ENCODE data around the gene NSG2.

Gene NSG2

DNA sequence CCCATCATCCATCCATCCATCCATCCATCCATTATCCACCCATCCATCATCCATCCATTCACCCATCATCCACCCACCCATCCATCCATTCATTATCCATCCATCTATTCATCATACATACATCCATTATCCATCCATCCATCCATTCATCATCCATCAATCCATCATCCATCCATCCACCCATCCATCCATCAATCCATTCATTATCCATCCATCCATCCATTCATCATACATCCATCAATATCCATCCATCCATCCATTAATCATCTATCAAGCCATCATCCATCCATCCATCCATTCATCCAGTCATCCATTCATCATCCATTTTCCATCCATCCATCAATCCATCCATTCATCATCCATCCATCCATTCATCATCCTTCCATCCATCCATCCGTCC, 89.0 kb downstream of the NSG2 start:
- H3K4me3 ChIP-seq (ENCODE audit: low read length): no peak overlapping the region
- no peaks in the 10 kb centered on the region for H3K27me3 ChIP-seq (replicated peaks; ENCODE audit: insufficient read depth, low read length)
- no peak overlapping the region for H3K27ac ChIP-seq (ENCODE audit: low read length)
- no peak overlapping the region for H3K4me2 ChIP-seq (ENCODE audit: low read depth, low read length)
- no peak overlapping the region for H2AFZ ChIP-seq (ENCODE audit: low read length)
- no peaks in the 10 kb centered on the region for H3K79me2 ChIP-seq (ENCODE audit: low read length)
- no peaks in the 10 kb centered on the region for H3K36me3 ChIP-seq (replicated peaks; ENCODE audit: insufficient read depth, low read length)
- no peak overlapping the region for H3K9ac ChIP-seq (ENCODE audit: low read length)
- no peaks in the 10 kb centered on the region for H3F3A ChIP-seq (ENCODE audit: insufficient read depth, low read length)
- H3K4me1 ChIP-seq (ENCODE audit: low read length): no peaks in the 10 kb centered on the region
- no peaks in the 10 kb centered on the region for H4K20me1 ChIP-seq (ENCODE audit: insufficient read depth, low read length)
- no peaks in the 10 kb centered on the region for H3K9me3 ChIP-seq (replicated peaks; ENCODE audit: insufficient read depth, low read length)
- TF ChIP-seq EZH2phosphoT487 (IDR thresholded peaks at IDR 0.05; ENCODE audit: low read length) (no peak), EZH2 (optimal IDR thresholded peaks at IDR 0.05; ENCODE audit: low read depth, low read length) (no peak)
- TF ChIP-seq, protein P1, sequence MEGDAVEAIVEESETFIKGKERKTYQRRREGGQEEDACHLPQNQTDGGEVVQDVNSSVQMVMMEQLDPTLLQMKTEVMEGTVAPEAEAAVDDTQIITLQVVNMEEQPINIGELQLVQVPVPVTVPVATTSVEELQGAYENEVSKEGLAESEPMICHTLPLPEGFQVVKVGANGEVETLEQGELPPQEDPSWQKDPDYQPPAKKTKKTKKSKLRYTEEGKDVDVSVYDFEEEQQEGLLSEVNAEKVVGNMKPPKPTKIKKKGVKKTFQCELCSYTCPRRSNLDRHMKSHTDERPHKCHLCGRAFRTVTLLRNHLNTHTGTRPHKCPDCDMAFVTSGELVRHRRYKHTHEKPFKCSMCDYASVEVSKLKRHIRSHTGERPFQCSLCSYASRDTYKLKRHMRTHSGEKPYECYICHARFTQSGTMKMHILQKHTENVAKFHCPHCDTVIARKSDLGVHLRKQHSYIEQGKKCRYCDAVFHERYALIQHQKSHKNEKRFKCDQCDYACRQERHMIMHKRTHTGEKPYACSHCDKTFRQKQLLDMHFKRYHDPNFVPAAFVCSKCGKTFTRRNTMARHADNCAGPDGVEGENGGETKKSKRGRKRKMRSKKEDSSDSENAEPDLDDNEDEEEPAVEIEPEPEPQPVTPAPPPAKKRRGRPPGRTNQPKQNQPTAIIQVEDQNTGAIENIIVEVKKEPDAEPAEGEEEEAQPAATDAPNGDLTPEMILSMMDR (IDR thresholded peaks at IDR 0.05; ENCODE audit: low read length): no peak
- 0 out of 2 replicates have a peak, but pooled peaks cover 2% of the 10 kb centered on the region for H3K9me2 ChIP-seq (replicated peaks; ENCODE audit: insufficient read depth, low read length)
- no peak for DNase-seq

DNA sequence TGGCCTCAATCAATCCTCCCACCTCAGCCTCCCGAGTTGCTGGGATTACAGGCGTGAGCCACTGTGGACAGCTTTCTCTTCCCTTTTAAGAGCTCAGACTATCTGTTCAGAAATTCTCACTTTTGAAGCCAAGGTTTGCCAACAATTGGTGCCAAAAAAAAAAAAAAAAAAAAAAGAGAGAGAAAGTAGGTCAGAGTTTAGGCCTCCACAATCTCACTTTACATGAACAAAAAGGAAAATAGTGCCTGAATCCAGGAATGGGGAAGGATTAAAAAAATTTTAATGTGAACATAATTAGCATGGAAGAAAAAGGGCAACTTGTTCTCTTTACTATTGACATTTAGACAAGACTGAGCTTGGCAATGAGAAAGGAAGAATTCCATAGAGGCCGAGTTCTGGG, 94.1 kb downstream of the NSG2 start:
- H3K36me3 ChIP-seq (replicated peaks; ENCODE audit: insufficient read depth, low read length): no peaks in the 10 kb centered on the region
- H3F3A ChIP-seq (ENCODE audit: insufficient read depth, low read length): no peaks in the 10 kb centered on the region
- no peak overlapping the region for H3K9ac ChIP-seq (ENCODE audit: low read length)
- no peak overlapping the region for H3K4me2 ChIP-seq (ENCODE audit: low read depth, low read length)
- no peak overlapping the region for H2AFZ ChIP-seq (ENCODE audit: low read length)
- H3K4me3 ChIP-seq (ENCODE audit: low read length): no peak overlapping the region
- TF ChIP-seq EZH2 (optimal IDR thresholded peaks at IDR 0.05; ENCODE audit: low read depth, low read length): no peak
- TF ChIP-seq, protein P1 (IDR thresholded peaks at IDR 0.05; ENCODE audit: low read length): no peak
- TF ChIP-seq EZH2phosphoT487 (IDR thresholded peaks at IDR 0.05; ENCODE audit: low read length): no peak
- no peaks in the 10 kb centered on the region for H3K79me2 ChIP-seq (ENCODE audit: low read length)
- no peak for DNase-seq
- H3K27ac ChIP-seq (ENCODE audit: low read length): no peak overlapping the region
- H3K4me1 ChIP-seq (ENCODE audit: low read length): no peaks in the 10 kb centered on the region
- H3K27me3 ChIP-seq (replicated peaks; ENCODE audit: insufficient read depth, low read length): no peaks in the 10 kb centered on the region
- 0 out of 2 replicates have a peak, but pooled peaks cover 2% of the 10 kb centered on the region for H3K9me2 ChIP-seq (replicated peaks; ENCODE audit: insufficient read depth, low read length)
- no peaks in the 10 kb centered on the region for H4K20me1 ChIP-seq (ENCODE audit: insufficient read depth, low read length)
- no peaks in the 10 kb centered on the region for H3K9me3 ChIP-seq (replicated peaks; ENCODE audit: insufficient read depth, low read length)

DNA sequence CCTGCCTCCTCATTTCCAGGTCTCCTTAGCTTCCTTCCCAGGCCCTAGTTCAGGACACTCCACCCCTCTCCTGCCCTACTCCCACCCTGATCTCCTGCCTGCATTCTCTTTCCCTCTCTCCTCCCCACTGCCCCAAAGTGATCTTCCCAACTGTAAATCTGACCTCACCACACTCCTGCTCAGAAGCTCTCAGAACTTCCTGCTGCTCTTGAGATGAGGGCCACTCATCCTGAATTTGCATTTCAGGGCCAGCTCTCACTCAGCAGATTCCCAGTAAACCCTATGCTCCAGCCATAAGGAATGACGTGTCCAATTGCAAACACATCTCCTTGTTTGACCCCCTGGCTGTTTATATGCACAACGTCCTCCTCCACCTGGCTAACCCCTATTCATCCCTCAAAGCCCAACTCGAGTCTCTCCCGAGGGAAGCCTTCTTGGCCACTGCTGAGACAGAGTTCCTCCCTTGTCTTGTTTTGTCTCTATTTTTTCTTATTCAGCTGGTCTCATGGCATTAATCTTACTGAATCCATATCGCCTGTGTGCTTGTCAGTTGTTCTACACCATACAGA, 95.0 kb downstream of the NSG2 start:
- Histone ChIP-seq H3K9me2 (replicated peaks; ENCODE audit: insufficient read depth, low read length) (no peaks in the 10 kb centered on the region), H3K9ac (ENCODE audit: low read length) (no peak overlapping the region), H3K79me2 (ENCODE audit: low read length) (no peaks in the 10 kb centered on the region), H3K27ac (ENCODE audit: low read length) (no peak overlapping the region), H2AFZ (ENCODE audit: low read length) (no peak overlapping the region), H3K27me3 (replicated peaks; ENCODE audit: insufficient read depth, low read length) (no peaks in the 10 kb centered on the region), H3K9me3 (replicated peaks; ENCODE audit: insufficient read depth, low read length) (no peaks in the 10 kb centered on the region), H3K36me3 (replicated peaks; ENCODE audit: insufficient read depth, low read length) (no peaks in the 10 kb centered on the region), H3F3A (ENCODE audit: insufficient read depth, low read length) (no peaks in the 10 kb centered on the region), H3K4me3 (ENCODE audit: low read length) (no peak overlapping the region), H4K20me1 (ENCODE audit: insufficient read depth, low read length) (no peaks in the 10 kb centered on the region), H3K4me1 (ENCODE audit: low read length) (no peaks in the 10 kb centered on the region), H3K4me2 (ENCODE audit: low read depth, low read length) (no peak overlapping the region)
- no peak for DNase-seq
- TF ChIP-seq, protein P1 (IDR thresholded peaks at IDR 0.05; ENCODE audit: low read length): no peak
- TF ChIP-seq EZH2phosphoT487 (IDR thresholded peaks at IDR 0.05; ENCODE audit: low read length) (no peak), EZH2 (optimal IDR thresholded peaks at IDR 0.05; ENCODE audit: low read depth, low read length) (no peak)

All from MM.1S (cell line).